OCI-LY3 (cell line): ENCODE results near the gene SPATA12.

Experiments
- CTCF ChIP-seq: fragments of 200-600, 300-600 bp; sonication (generic); IDR thresholded peaks from 2 replicates; pipeline ENCODE4 v1.5.1; 2014; ENCODE audit warnings: antibody characterized with exemption, low read length, low read depth
- EZH2phosphoT487 ChIP-seq: fragments of 200-600 bp; shearing (Covaris generic); IDR thresholded peaks from 2 replicates; pipeline ENCODE4 v1.6.1; 2018; ENCODE audit warnings: antibody characterized with exemption, mixed run types, low read depth

- no peak for TF ChIP-seq CTCF
- TF ChIP-seq EZH2phosphoT487: no peak
These were observed 27.1 kb downstream of the SPATA12 start for GRCh38 chr3:57087361-57088092.
